ENCODE measurements around the gene LCE2C.

DNA sequence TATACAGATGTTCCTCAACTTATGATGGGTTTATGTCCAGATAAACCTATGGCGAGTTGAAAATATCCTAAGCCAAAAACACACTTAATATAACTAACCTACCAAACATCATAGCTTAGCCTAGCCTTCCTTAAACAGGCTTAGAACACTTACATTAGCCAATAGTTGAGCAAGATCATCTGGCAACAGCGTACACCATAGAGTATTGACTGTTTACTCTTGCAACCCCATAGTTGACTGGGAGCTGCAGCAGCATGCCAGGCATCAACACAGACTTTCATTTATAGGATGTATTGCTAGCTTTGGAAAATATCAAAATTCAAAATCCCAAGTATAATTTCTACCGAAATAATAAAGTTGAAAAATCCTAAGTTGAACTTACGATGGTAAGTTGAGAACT, 17.4 kb upstream of the LCE2C start:
- TF ChIP-seq, protein P1, sequence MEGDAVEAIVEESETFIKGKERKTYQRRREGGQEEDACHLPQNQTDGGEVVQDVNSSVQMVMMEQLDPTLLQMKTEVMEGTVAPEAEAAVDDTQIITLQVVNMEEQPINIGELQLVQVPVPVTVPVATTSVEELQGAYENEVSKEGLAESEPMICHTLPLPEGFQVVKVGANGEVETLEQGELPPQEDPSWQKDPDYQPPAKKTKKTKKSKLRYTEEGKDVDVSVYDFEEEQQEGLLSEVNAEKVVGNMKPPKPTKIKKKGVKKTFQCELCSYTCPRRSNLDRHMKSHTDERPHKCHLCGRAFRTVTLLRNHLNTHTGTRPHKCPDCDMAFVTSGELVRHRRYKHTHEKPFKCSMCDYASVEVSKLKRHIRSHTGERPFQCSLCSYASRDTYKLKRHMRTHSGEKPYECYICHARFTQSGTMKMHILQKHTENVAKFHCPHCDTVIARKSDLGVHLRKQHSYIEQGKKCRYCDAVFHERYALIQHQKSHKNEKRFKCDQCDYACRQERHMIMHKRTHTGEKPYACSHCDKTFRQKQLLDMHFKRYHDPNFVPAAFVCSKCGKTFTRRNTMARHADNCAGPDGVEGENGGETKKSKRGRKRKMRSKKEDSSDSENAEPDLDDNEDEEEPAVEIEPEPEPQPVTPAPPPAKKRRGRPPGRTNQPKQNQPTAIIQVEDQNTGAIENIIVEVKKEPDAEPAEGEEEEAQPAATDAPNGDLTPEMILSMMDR (IDR thresholded peaks at IDR 0.05): no peak
- no peak for TF ChIP-seq POLR2A (IDR thresholded peaks at IDR 0.05)
